ENCODE results near the gene APBA2. TPM values are rescaled to one million over a fixed set of nuclear protein-coding genes. Genes with fewer than 3 reads are reported as not detected.

The APBA2 gene
- total and polyA plus RNA-seq, 10 of the 15 experiments (the other 5 are each of a cell fraction or from before 2014, with no cell fraction given), result 0.06 to 0.26 (median 0.07) TPM; not detected in 7

GRCh38 chr15:28891588-28891987 is 5.8 kb downstream of the APBA2 start:
- Histone ChIP-seq H3K4me1 (ENCODE audit: control insufficient read depth, insufficient read depth, low read length) (no peaks in the 10 kb centered on the region), H3K4me2 (ENCODE audit: control insufficient read depth, insufficient read depth) (no peak overlapping the region), H3K36me3 (ENCODE audit: control insufficient read depth in 2 of 2, insufficient read depth in 2 of 2, low read length in 1 of 2) (no peaks in the 10 kb centered on the region), H3K4me3 (no peak overlapping the region), H3K79me2 (ENCODE audit: control insufficient read depth, insufficient read depth, low read length) (no peaks in the 10 kb centered on the region), H4K20me1 (ENCODE audit: control insufficient read depth, insufficient read depth) (no peaks in the 10 kb centered on the region), H3K27me3 (replicated peaks in 1 of 2; ENCODE audit: control insufficient read depth in 2 of 2, insufficient read depth in 2 of 2, low read length in 1 of 2) (no peaks in the 10 kb centered on the region; a peak in 1 of 4 replicates), H3K27ac (ENCODE audit: control insufficient read depth, insufficient read depth) (no peak overlapping the region), H2AFZ (ENCODE audit: control insufficient read depth, low read depth, low read length) (no peak overlapping the region), H3K9ac (ENCODE audit: control insufficient read depth, insufficient read depth, low read length) (no peak overlapping the region), H3K9me3 (replicated peaks; ENCODE audit: control insufficient read depth, insufficient read depth, low read length) (no peaks in the 10 kb centered on the region)
- CTCF ChIA-PET, result no interaction called here
- DNase-seq (ENCODE audit: low read depth, low spot score) (no peak), ATAC-seq (no peak), FAIRE-seq (no peak)
- intact Hi-C loops (cut with micrococcal nuclease; ENCODE audit: unreplicated experiment) (no loop called here), in situ Hi-C loops (cut with MboI) (no loop called here)
- TF ChIP-seq POU2F2 (IDR thresholded peaks at IDR 0.05; ENCODE audit: borderline replicate concordance, low read depth, low read length) (no peak), CBX3 (IDR thresholded peaks at IDR 0.05; ENCODE audit: borderline replicate concordance, low read depth) (no peak), CREB1 (IDR thresholded peaks at IDR 0.05; ENCODE audit: low read depth) (no peak), ASH2L (IDR thresholded peaks at IDR 0.05; ENCODE audit: borderline replicate concordance, low read depth) (no peak), SMAD5 (IDR thresholded peaks at IDR 0.05; ENCODE audit: low read depth) (no peak), BHLHE40 (IDR thresholded peaks at IDR 0.05; ENCODE audit: borderline replicate concordance in 1 of 2, low read depth in 2 of 2, low read length in 1 of 2) (no peak), E2F4 (IDR thresholded peaks at IDR 0.05; ENCODE audit: low read depth, low read length) (no peak), WRNIP1 (IDR thresholded peaks at IDR 0.05; ENCODE audit: borderline replicate concordance, low read depth, low read length) (no peak), HDAC6 (IDR thresholded peaks at IDR 0.05; ENCODE audit: unreplicated experiment) (no peak)
- WGBS (ENCODE audit: insufficient coverage, insufficient replicate concordance, low lambda C conversion rate, missing lambda C conversion rate), result 67% methylated on average over 6 of the region's 6 CpGs
- POLR2A ChIA-PET, result no interaction called here
- BruUV-seq (replicated peaks), result no TSS peak
- RAD21 ChIA-PET (ENCODE audit: unreplicated experiment), result no interaction called here
- SMC1A ChIA-PET (ENCODE audit: uncharacterized antibody, unreplicated experiment), result no interaction called here
